A549 (cell line): ENCODE data around the gene NSUN7.

ENCODE experiments used
- BHLHE40 ChIP-seq: IDR thresholded peaks from 2 replicates; pipeline ENCODE4 v1.6.1; 2012; ENCODE audit warnings: low read depth, low read length, inconsistent platforms
- CEBPB ChIP-seq, 2 experiments: fragments of >200 bp in 1 of 2; sonication (Bioruptor Twin) in 1 of 2; formaldehyde crosslinking in 1 of 2; IDR thresholded peaks; 2 replicates each; pipeline ENCODE4 v1.6.1; 2012 to 2016
- CHD4 ChIP-seq: fragments of 200-600 bp; sonication (generic); IDR thresholded peaks from 2 replicates; pipeline ENCODE4 v1.6.1; 2016; ENCODE audit warnings: antibody characterized with exemption, mild to moderate bottlenecking, borderline replicate concordance
- CTCF ChIP-seq: fragments of >200 bp; sonication (Bioruptor Twin); formaldehyde crosslinking; IDR thresholded peaks from 3 replicates; pipeline ENCODE4 v1.5.1; 2016
- EP300 ChIP-seq, 2 experiments: fragments of >200 bp; sonication (Bioruptor Twin); formaldehyde crosslinking; IDR thresholded peaks; 2 replicates in 1 of 2; 3 replicates in 1 of 2; pipeline ENCODE4 v1.6.1; 2016 to 2017
- GATA3 ChIP-seq: IDR thresholded peaks from 2 replicates; pipeline ENCODE4 v1.6.1; 2012; ENCODE audit warnings: borderline replicate concordance
- NR3C1 ChIP-seq: fragments of >200 bp; sonication (Bioruptor Twin); formaldehyde crosslinking; IDR thresholded peaks from 3 replicates; pipeline ENCODE4 v1.6.1; 2017
- POLR2A ChIP-seq: IDR thresholded peaks from 2 replicates; pipeline ENCODE4 v1.6.1; 2012; ENCODE audit warnings: mild to moderate bottlenecking, low read length
- RCOR1 ChIP-seq: fragments of 150-350 bp; IDR thresholded peaks from 2 replicates; pipeline ENCODE4 v1.6.1; 2014; ENCODE audit warnings: antibody characterized with exemption, low read length, low read depth
- REST ChIP-seq: fragments of 200-600 bp; sonication (generic); IDR thresholded peaks from 2 replicates; pipeline ENCODE4 v1.6.1; 2016; ENCODE audit warnings: antibody characterized with exemption, mild to moderate bottlenecking, moderate library complexity
- RFX5 ChIP-seq: fragments of 450-650 bp; IDR thresholded peaks from 2 replicates; pipeline ENCODE4 v1.7.1; 2014; ENCODE audit warnings: antibody characterized with exemption, mild to moderate bottlenecking, moderate library complexity
- RNF2 ChIP-seq: fragments of 200-600 bp; sonication (generic); IDR thresholded peaks from 2 replicates; pipeline ENCODE4 v1.6.1; 2016; ENCODE audit warnings: low read depth, mild to moderate bottlenecking, antibody characterized with exemption, moderate library complexity, borderline replicate concordance
- SREBF2 ChIP-seq: fragments of 450-650 bp; IDR thresholded peaks from 2 replicates; pipeline ENCODE4 v1.6.1; 2014; ENCODE audit warnings: mild to moderate bottlenecking, moderate library complexity
- USF2 ChIP-seq: fragments of 450-650 bp; IDR thresholded peaks from 2 replicates; pipeline ENCODE4 v1.6.1; 2014; ENCODE audit warnings: antibody characterized with exemption

DNA sequence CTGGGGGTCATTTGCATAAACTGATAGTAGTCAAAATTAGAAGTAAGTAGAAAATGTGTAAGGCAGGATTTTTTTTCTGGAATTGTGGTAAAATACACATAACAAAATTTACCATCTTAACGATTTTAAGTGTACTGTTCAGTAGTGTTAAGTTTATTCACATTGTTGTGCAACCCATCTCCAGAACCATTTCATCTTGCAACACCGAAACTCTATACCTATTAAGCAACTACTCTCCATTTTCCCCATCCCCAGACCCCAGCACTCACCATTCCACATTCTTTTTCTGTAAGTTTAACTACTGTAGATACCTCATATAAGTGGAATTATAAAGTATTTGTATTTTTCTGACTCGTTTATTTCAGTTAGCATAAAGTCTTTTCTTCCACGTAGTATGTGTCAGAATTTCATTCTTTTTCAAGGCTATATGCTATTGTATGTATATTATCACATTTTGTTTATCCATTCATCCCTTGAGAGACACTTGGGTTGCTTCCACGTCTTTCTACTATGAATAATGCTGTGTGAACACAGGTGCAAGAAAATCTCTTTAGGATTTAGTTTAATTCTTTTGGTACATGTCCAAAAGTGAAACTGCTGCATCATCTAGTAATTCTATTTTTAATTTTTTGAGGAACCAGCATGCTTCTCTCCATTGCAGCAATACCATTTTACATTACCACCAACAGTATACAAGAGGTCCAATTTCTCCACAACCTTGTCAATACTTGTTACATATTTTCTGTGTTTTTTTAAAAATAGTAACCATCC lies 39.1 kb upstream of the NSUN7 start:
- TF ChIP-seq POLR2A = no peak
- no peak for TF ChIP-seq CTCF
- no peak for TF ChIP-seq RFX5
- TF ChIP-seq EP300 (IDR thresholded peaks at IDR 0.05) = no peak
- no peak for TF ChIP-seq BHLHE40
- TF ChIP-seq RNF2 = no peak
- TF ChIP-seq GATA3 = no peak
- no peak for TF ChIP-seq SREBF2
- TF ChIP-seq CEBPB (IDR thresholded peaks at IDR 0.05) = peak; percentile 35 to 66; a peak in 3 of 4 replicates
- TF ChIP-seq RCOR1 = no peak
- TF ChIP-seq USF2 = no peak
- TF ChIP-seq REST = no peak
- TF ChIP-seq NR3C1 = no peak
- no peak for TF ChIP-seq CHD4
